Measurements from ENCODE around the gene FAT1.

DNA sequence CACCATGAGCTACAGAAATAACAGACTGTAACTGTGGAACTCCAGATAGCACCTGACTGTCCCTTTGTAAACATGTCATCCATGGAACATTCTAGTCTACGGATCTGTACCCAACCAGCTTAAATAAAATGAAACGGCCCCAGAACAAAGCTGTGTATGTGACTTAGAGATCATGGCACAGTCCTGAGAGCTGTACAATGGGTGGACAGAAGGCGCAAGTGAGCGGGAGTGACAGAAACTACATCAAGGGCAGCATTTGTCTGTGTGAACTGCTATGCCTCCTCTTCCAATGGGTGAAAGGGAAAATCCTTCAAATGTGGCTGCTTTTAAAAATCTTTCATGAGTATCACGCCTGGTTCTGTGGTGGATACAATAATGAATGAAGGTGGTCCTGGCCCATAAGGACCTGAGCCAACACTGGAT, 72.5 kb downstream of the FAT1 start:
- TF ChIP-seq, protein P1, sequence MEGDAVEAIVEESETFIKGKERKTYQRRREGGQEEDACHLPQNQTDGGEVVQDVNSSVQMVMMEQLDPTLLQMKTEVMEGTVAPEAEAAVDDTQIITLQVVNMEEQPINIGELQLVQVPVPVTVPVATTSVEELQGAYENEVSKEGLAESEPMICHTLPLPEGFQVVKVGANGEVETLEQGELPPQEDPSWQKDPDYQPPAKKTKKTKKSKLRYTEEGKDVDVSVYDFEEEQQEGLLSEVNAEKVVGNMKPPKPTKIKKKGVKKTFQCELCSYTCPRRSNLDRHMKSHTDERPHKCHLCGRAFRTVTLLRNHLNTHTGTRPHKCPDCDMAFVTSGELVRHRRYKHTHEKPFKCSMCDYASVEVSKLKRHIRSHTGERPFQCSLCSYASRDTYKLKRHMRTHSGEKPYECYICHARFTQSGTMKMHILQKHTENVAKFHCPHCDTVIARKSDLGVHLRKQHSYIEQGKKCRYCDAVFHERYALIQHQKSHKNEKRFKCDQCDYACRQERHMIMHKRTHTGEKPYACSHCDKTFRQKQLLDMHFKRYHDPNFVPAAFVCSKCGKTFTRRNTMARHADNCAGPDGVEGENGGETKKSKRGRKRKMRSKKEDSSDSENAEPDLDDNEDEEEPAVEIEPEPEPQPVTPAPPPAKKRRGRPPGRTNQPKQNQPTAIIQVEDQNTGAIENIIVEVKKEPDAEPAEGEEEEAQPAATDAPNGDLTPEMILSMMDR (IDR thresholded peaks at IDR 0.05 in 4 of 5, conservative IDR thresholded peaks at IDR 0.05 in 1 of 5): no peak
- TF ChIP-seq POLR2A (IDR thresholded peaks at IDR 0.05): no peak

Data from gastrocnemius medialis (tissue), 4 donors.